Endothelial cell of umbilical vein (primary cell): ENCODE measurements around the gene BEAN1. TPM values are rescaled to one million over a fixed set of nuclear protein-coding genes. Genes with fewer than 3 reads are reported as not detected.

Experiments
- BruUV-seq: library from RNA; stranded (reverse); fragments of 400-500 nt; replicated peaks from 2 replicates; lab custom pipeline; 2021; lab: Mats Ljungman, UMichigan
- CTCF ChIA-PET: fragments of 300-600, 350-600 bp; sonication (Branson Sonifier 250); formaldehyde crosslinking; loops from one replicate; lab custom pipeline; 2021; ENCODE audit warnings: antibody characterized with exemption, inconsistent platforms; lab: Charles Lee
- POLR2A ChIA-PET: fragments of 300-600, 350-600 bp; sonication (Branson Sonifier 250); formaldehyde crosslinking; loops from one replicate; lab custom pipeline; 2021; ENCODE audit warnings: antibody characterized with exemption, inconsistent platforms; lab: Charles Lee
- DNase-seq: peaks from one replicate; pipeline ENCODE4 v3.0.0-alpha.2; 2011; ENCODE audit warnings: low read depth, low spot score
- FAIRE-seq: peaks from 2 replicates; lab custom pipeline; 2011; peaks lifted over from hg19 to GRCh38; lab: Jason Lieb, UNC
- H2AFZ ChIP-seq: 2 replicates; pipeline ENCODE4 v1.6.0; 2012; ENCODE audit warnings: low read depth, low read length, control low read depth, inconsistent platforms
- H3K27ac ChIP-seq: 2 replicates; pipeline ENCODE4 v1.5.1; 2011; ENCODE audit warnings: low read depth, mild to moderate bottlenecking, control low read depth, low read length, moderate library complexity; ENCODE audit not compliant: insufficient read depth
- H3K27me3 ChIP-seq, 2 experiments: 2 replicates each; pipeline versions ENCODE4 v1.6.0 to v1.6.1; 2011; ENCODE audit warnings: low read length in 2 of 2, mixed read lengths in 1 of 2; ENCODE audit not compliant: control insufficient read depth in 2 of 2, insufficient read depth in 2 of 2
- H3K36me3 ChIP-seq, 2 experiments: 2 replicates in 1 of 2; 3 replicates in 1 of 2; pipeline ENCODE4 v1.5.1; 2011; ENCODE audit warnings: low read length in 2 of 2, mild to moderate bottlenecking in 1 of 2, moderate library complexity in 1 of 2; ENCODE audit not compliant: control insufficient read depth in 2 of 2, insufficient read depth in 2 of 2; ENCODE audit errors: extremely low read depth in 1 of 2
- H3K4me1 ChIP-seq: 3 replicates; pipeline ENCODE4 v1.5.1; 2011; ENCODE audit warnings: mild to moderate bottlenecking, low read length; ENCODE audit not compliant: control insufficient read depth, insufficient read depth; ENCODE audit errors: extremely low read depth
- H3K4me2 ChIP-seq: 2 replicates; pipeline ENCODE4 v1.6.1; 2011; ENCODE audit warnings: low read length, control low read depth, mixed read lengths; ENCODE audit not compliant: insufficient read depth
- H3K4me3 ChIP-seq, 3 experiments: fragments of 200-600 bp in 1 of 3; sonication (generic), shearing (Covaris generic) in 1 of 3; replicated peaks in 1 of 3; 2 replicates each; pipeline ENCODE4 v1.5.1; 2011 to 2016; ENCODE audit warnings: control low read depth in 3 of 3, low read length in 3 of 3, mild to moderate bottlenecking in 2 of 3, inconsistent platforms in 1 of 3, low read depth in 1 of 3, moderate library complexity in 1 of 3; ENCODE audit not compliant: insufficient read depth in 1 of 3
- H3K79me2 ChIP-seq: 2 replicates; pipeline ENCODE4 v1.6.0; 2012; ENCODE audit warnings: low read length, inconsistent platforms; ENCODE audit not compliant: control insufficient read depth, insufficient read depth
- H3K9ac ChIP-seq: replicated peaks from 2 replicates; pipeline ENCODE3; 2011; ENCODE audit warnings: low read length, control low read depth; ENCODE audit not compliant: insufficient read depth; ENCODE audit errors: extremely low read depth
- H3K9me1 ChIP-seq: replicated peaks from 3 replicates; pipeline ENCODE4 v1.6.0; 2011; ENCODE audit warnings: mild to moderate bottlenecking, low read length; ENCODE audit not compliant: control insufficient read depth, insufficient read depth; ENCODE audit errors: extremely low read depth
- H3K9me3 ChIP-seq: replicated peaks from 2 replicates; pipeline ENCODE4 v1.5.1; 2012; ENCODE audit warnings: low read length, inconsistent platforms; ENCODE audit not compliant: control insufficient read depth, insufficient read depth
- H4K20me1 ChIP-seq: replicated peaks from 2 replicates; pipeline ENCODE3; 2011; ENCODE audit warnings: mild to moderate bottlenecking, low read length; ENCODE audit not compliant: control insufficient read depth, insufficient read depth; ENCODE audit errors: extremely low read depth
- EZH2 ChIP-seq: IDR thresholded peaks from 2 replicates; pipeline ENCODE4 v1.6.1; 2012; ENCODE audit warnings: borderline replicate concordance, low read depth, mild to moderate bottlenecking, moderate library complexity, low read length, inconsistent platforms; ENCODE audit not compliant: severe bottlenecking
- FOS ChIP-seq: IDR thresholded peaks from 2 replicates; pipeline ENCODE4 v1.6.1; 2011; ENCODE audit warnings: mild to moderate bottlenecking, low read length, moderate library complexity, borderline replicate concordance; ENCODE audit not compliant: insufficient read depth
- GATA2 ChIP-seq: IDR thresholded peaks from 2 replicates; pipeline ENCODE4 v1.7.0; 2011; ENCODE audit warnings: low read depth, mild to moderate bottlenecking, moderate library complexity, mixed read lengths, low read length; ENCODE audit not compliant: insufficient read length, insufficient read depth
- JUN ChIP-seq: IDR thresholded peaks from 2 replicates; pipeline ENCODE4 v1.6.1; 2011; ENCODE audit warnings: borderline replicate concordance, low read depth; ENCODE audit not compliant: insufficient read length, insufficient read depth
- MYC ChIP-seq: IDR thresholded peaks from one replicate; pipeline ENCODE4 v1.6.1; 2011; ENCODE audit warnings: mild to moderate bottlenecking, low read depth, low read length
- POLR2A ChIP-seq: IDR thresholded peaks from 2 replicates; pipeline ENCODE4 v1.6.1; 2012; ENCODE audit warnings: low read depth, mild to moderate bottlenecking, control low read depth, low read length
- POLR2AphosphoS5 ChIP-seq: IDR thresholded peaks from 2 replicates; pipeline ENCODE4 v1.6.1; 2012; ENCODE audit warnings: low read depth, mild to moderate bottlenecking, control low read depth, low read length, moderate library complexity; ENCODE audit not compliant: insufficient read depth
- dilution Hi-C: fragments of 300-500 bp; cut with MboI; formaldehyde crosslinking; loops from one replicate; pipeline ENCODE4 v1.15.0; 2019; ENCODE audit warnings: low sequenced_read_pairs; ENCODE audit not compliant: extremely low pct_ligation_motif_present
- intact Hi-C: fragments of 100-400 bp; cut with micrococcal nuclease; formaldehyde crosslinking; loops from one replicate; pipeline ENCODE4 v1.10.0; 2022
- polyA plus RNA-seq, 4 experiments: library from polyadenylated mRNA; depleted of rRNA in 3 of 4; stranded (reverse) in 3 of 4; unstranded in 1 of 4; fragments of >200 nt; gene quantifications; 2 replicates each; pipeline versions ENCODE4 v1.2.1 to v1.2.3, GENCODE V29; 2011 to 2012; ENCODE audit warnings: missing spikeins in 1 of 4
- total RNA-seq: library from RNA; stranded (reverse); gene quantifications from 2 replicates; pipeline ENCODE4 v1.2.3, GENCODE V29; 2021
- TF ChIP-seq, protein P1 (sequence below), 2 donors: IDR thresholded peaks; 1 replicate in 1 of 2; 2 replicates in 1 of 2; pipeline ENCODE4 v1.5.1; 2011; ENCODE audit warnings: low read length in 2 of 2, mild to moderate bottlenecking in 2 of 2, moderate library complexity in 2 of 2, control low read depth in 1 of 2, inconsistent platforms in 1 of 2, low read depth in 1 of 2; ENCODE audit not compliant: insufficient read depth in 1 of 2; ENCODE audit errors: extremely low read depth in 1 of 2

BEAN1 gene
- total and polyA plus RNA-seq, 2 donors (not counting 3 experiments of a cell fraction or from before 2014, with no cell fraction given), result not detected

DNA sequence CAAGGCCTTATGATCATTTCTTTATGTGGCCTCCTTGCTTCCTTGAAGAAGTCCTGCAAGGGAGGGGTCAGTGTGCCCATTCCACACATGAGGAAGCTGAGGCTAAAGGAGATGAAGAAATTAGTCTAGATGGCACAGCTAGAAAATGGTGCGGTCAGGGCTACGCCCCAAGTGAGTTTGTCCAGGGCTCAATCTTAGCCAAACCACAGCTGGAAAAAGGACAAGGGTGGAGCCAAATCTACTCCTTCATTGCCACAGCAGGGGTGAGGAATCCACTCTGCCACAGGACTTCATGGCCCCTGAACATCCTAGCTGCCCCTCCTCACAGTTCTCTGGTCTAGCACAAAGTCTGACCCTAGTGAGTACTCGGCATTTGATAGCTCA lies 16.2 kb downstream of the BEAN1 start:
- Histone ChIP-seq H3K79me2 (no peaks in the 10 kb centered on the region), H3K36me3 (no peaks in the 10 kb centered on the region), H3K4me1 (no peaks in the 10 kb centered on the region), H3K4me3 (no peak overlapping the region), H3K9me3 (no peaks in the 10 kb centered on the region), H3K4me2 (no peak overlapping the region), H2AFZ (no peak overlapping the region), H3K27ac (no peak overlapping the region), H3K9me1 (no peaks in the 10 kb centered on the region), H4K20me1 (no peaks in the 10 kb centered on the region), H3K27me3 (peaks cover 7 to 23% of the 10 kb centered on the region in 2 experiments), H3K9ac (no peak overlapping the region)
- TF ChIP-seq JUN (no peak), MYC (no peak), POLR2A (no peak), GATA2 (no peak), FOS (no peak), POLR2AphosphoS5 (no peak), EZH2 (no peak)
- TF ChIP-seq, protein P1, sequence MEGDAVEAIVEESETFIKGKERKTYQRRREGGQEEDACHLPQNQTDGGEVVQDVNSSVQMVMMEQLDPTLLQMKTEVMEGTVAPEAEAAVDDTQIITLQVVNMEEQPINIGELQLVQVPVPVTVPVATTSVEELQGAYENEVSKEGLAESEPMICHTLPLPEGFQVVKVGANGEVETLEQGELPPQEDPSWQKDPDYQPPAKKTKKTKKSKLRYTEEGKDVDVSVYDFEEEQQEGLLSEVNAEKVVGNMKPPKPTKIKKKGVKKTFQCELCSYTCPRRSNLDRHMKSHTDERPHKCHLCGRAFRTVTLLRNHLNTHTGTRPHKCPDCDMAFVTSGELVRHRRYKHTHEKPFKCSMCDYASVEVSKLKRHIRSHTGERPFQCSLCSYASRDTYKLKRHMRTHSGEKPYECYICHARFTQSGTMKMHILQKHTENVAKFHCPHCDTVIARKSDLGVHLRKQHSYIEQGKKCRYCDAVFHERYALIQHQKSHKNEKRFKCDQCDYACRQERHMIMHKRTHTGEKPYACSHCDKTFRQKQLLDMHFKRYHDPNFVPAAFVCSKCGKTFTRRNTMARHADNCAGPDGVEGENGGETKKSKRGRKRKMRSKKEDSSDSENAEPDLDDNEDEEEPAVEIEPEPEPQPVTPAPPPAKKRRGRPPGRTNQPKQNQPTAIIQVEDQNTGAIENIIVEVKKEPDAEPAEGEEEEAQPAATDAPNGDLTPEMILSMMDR (IDR thresholded peaks at IDR 0.05; ENCODE audit: extremely low read depth in 1 of 2, insufficient read depth in 1 of 2, low read depth in 1 of 2, low read length in 2 of 2), result no peak
- BruUV-seq, result no TSS peak
- ChIA-PET CTCF (interaction anchor here (0.8 to 2.0 kb wide), 7 partner anchors 8 to 101 kb away, joined by 3 to 7 read pairs (median 3); no protein-coding TSS in a partner anchor), POLR2A (no interaction called here)
- DNase-seq (no peak), FAIRE-seq (no peak)
- intact Hi-C loops, result no loop called here
- dilution Hi-C loops, result no loop called here
